Measurements from ENCODE around the gene UBL7. TPM values are rescaled to one million over a fixed set of nuclear protein-coding genes. Genes with fewer than 3 reads are reported as not detected.
A peak's percentile ranks its signal among the peaks of the same experiment; 100 is the strongest.

The UBL7 gene
- polyA plus RNA-seq, 3 donors: 43.4 to 103 (median 95.1) TPM

GRCh38 chr15:74421302-74422245 is 39.4 kb downstream of the UBL7 start:
- H3K36me3 Mint-ChIP-seq: no peaks in the 10 kb centered on the region
- WGBS (ENCODE audit: insufficient coverage): 94% methylated on average over 6 of the region's 20 CpGs
- Histone ChIP-seq H3K79me2 (ENCODE audit: insufficient read depth, low read length) (no peaks in the 10 kb centered on the region), H2AFZ (ENCODE audit: insufficient read depth, low read depth, low read length, poor library complexity, severe bottlenecking) (no peak overlapping the region), H3K4me3 (replicated peaks in 1 of 3; ENCODE audit: low read depth in 2 of 3, low read length in 3 of 3) (no peak overlapping the region), H3K36me3 (replicated peaks in 1 of 2; ENCODE audit: control insufficient read depth in 1 of 2, insufficient read depth in 2 of 2, low read length in 2 of 2) (no peaks in the 10 kb centered on the region), H3K9me3 (replicated peaks in 1 of 2; ENCODE audit: control insufficient read depth in 1 of 2, insufficient read depth in 1 of 2, low read length in 2 of 2) (no peaks in the 10 kb centered on the region), H3K4me2 (replicated peaks; ENCODE audit: extremely low read depth, low read length, poor library complexity, severe bottlenecking) (no peak overlapping the region), H3K9ac (ENCODE audit: insufficient read depth, low read length, poor library complexity, severe bottlenecking) (no peak overlapping the region), H3K4me1 (ENCODE audit: control insufficient read depth in 1 of 2, insufficient read depth in 2 of 2, low read length in 2 of 2) (peaks cover 0 to 3% of the 10 kb centered on the region in 2 donors), H3K27ac (ENCODE audit: low read depth in 1 of 2, low read length in 2 of 2) (no peak overlapping the region), H4K20me1 (ENCODE audit: insufficient read depth, low read length) (no peaks in the 10 kb centered on the region), H3K27me3 (ENCODE audit: control insufficient read depth in 2 of 2, insufficient read depth in 2 of 2, low read length in 2 of 2) (no peaks in the 10 kb centered on the region)
- no peak overlapping the region for H3K27ac Mint-ChIP-seq
- intact Hi-C loops (cut with micrococcal nuclease): no loop called here
- no peak overlapping the region for H3K4me3 Mint-ChIP-seq
- TF ChIP-seq CTCF (IDR thresholded peaks at IDR 0.05): no peak
- H3K4me1 Mint-ChIP-seq: peaks cover 6% of the 10 kb centered on the region
- H3K9me3 Mint-ChIP-seq: peaks cover 0 to 2% (median 0%) of the 10 kb centered on the region in 7 donors
- peaks cover 0 to 8% (median 5%) of the 10 kb centered on the region in 3 donors for H3K27me3 Mint-ChIP-seq (ENCODE audit: low read depth in 3 of 3)
- DNase-seq: no peak

DNA sequence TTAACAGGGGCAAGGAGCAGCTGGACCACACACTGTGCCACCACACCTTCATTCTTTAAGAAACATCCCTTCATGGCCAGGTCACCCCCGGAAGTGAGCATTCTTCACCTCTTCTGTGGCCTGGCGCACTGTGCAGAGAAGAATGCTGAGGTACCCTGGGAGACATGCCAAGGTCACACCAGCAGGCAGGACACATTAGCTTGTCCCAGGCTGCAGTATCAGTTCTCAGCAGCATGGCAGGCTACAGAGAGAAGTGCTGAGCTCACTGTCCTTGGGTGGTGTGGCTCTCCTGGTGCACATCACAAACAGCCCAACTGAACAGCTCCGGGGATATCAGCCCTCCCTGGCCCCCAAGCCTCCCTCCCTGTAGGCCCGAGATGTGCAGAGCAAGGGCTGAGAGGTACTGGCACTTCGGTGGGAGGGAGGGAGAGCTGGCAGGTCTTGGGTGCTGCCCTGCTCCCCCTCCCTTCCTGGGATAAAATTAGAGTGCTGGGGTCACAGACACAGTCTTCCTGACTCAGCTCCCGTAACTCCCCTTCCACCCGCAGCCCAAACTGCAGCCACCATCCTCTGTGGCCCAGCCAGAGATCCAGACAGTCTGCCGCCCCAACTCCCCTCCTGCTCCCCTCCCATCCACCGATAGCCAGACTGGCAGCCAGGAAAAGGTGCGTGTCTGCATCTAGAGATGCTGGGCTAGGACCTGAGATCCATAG is 40.6 kb downstream of the UBL7 start:
- Histone ChIP-seq H3K4me3 (replicated peaks in 1 of 3; ENCODE audit: low read depth in 2 of 3, low read length in 3 of 3) (no peak overlapping the region), H3K4me1 (ENCODE audit: control insufficient read depth in 1 of 2, insufficient read depth in 2 of 2, low read length in 2 of 2) (peaks cover 4% of the 10 kb centered on the region in 2 donors), H3K79me2 (ENCODE audit: insufficient read depth, low read length) (no peaks in the 10 kb centered on the region), H3K36me3 (replicated peaks in 1 of 2; ENCODE audit: control insufficient read depth in 1 of 2, insufficient read depth in 2 of 2, low read length in 2 of 2) (no peaks in the 10 kb centered on the region), H3K9me3 (replicated peaks in 1 of 2; ENCODE audit: control insufficient read depth in 1 of 2, insufficient read depth in 1 of 2, low read length in 2 of 2) (no peaks in the 10 kb centered on the region), H3K4me2 (replicated peaks; ENCODE audit: extremely low read depth, low read length, poor library complexity, severe bottlenecking) (no peak overlapping the region), H3K27ac (ENCODE audit: low read depth in 1 of 2, low read length in 2 of 2) (no peak overlapping the region), H4K20me1 (ENCODE audit: insufficient read depth, low read length) (no peaks in the 10 kb centered on the region), H2AFZ (ENCODE audit: insufficient read depth, low read depth, low read length, poor library complexity, severe bottlenecking) (no peak overlapping the region), H3K27me3 (ENCODE audit: control insufficient read depth in 2 of 2, insufficient read depth in 2 of 2, low read length in 2 of 2) (no peaks in the 10 kb centered on the region), H3K9ac (ENCODE audit: insufficient read depth, low read length, poor library complexity, severe bottlenecking) (no peak overlapping the region)
- no peak for DNase-seq
- 90% methylated on average over 5 of the region's 10 CpGs for WGBS (ENCODE audit: insufficient coverage)
- peaks cover 13% of the 10 kb centered on the region for H3K4me1 Mint-ChIP-seq
- H3K27me3 Mint-ChIP-seq (ENCODE audit: low read depth in 3 of 3): peaks cover 0 to 5% (median 2%) of the 10 kb centered on the region in 3 donors
- no peak for TF ChIP-seq CTCF (IDR thresholded peaks at IDR 0.05)
- H3K27ac Mint-ChIP-seq: peak overlapping the region in 1 of 7 donors; percentile 10
- no peak overlapping the region for H3K4me3 Mint-ChIP-seq
- H3K9me3 Mint-ChIP-seq: peaks cover 0 to 2% (median 0%) of the 10 kb centered on the region in 7 donors
- intact Hi-C loops (cut with micrococcal nuclease): no loop called here
- H3K36me3 Mint-ChIP-seq: peaks cover 0 to 5% of the 10 kb centered on the region in 2 donors
